HG03060 (cell line): ENCODE measurements around the gene GARIN6.
A peak's percentile ranks its signal among the peaks of the same experiment; 100 is the strongest.
"Not testable (repeated sequence)": the region's sequence is repeated elsewhere in the genome, so short reads cannot be mapped to it uniquely, and the experiment has no call there.

Source experiments
- ATAC-seq: cut with Tn5 transposase; IDR thresholded peaks from one replicate; pipeline ENCODE4 v1.9.1; 2021; ENCODE audit warnings: low read depth, moderate number of reproducible peaks; ENCODE audit not compliant: unreplicated experiment

Gene GARIN6

DNA sequence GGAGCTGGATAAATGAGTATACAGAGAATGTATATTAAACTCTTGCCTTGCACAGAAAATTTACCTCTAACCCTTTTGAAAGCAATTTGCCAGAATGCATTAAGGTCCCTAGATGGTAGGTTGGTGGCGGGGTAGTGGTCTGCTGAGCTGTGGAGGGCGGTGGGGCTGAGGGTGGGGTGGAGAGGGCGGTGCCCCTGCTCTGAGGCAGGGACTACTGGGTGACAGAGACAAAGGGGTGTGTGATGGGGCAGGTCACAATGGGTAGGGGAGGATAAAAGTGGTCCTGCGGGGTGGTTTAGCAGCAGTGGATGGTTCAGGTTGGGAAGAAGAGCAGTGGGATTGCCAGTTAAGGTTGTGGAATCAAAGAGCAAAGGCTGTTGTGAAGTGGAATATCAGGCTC, at the start of gene GARIN6:
GARIN6 (plus strand) TSS at position 301 of the 400 bp plus-strand sequence. CDS start 422 bp downstream, outside the sequence.
- no peak for ATAC-seq

DNA sequence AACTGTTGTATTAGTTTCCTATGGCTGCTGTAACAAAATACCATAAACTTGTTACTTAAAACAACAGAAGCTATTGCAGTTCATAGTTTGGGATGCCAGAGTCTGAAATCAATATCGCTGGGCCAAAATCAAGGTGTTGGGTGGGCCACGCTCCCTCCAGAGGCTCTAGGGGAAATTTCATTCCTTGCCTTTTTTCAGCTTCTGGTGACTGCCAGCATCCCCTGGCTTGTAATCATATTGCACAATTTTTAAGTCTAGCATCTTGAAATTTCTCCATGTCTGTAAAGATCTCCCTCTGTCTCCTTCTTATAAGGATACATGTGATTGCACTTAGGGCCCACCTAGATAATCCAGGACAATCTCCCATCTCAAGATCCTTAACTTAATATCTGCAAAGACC, 48.8 kb upstream of the GARIN6 start:
- ATAC-seq: no peak

- peak; percentile 75 for ATAC-seq
Observed at GRCh38 chr12:99600388-99600787, 47.2 kb upstream of the GARIN6 start.

- no peak for ATAC-seq
Observed at GRCh38 chr12:99609455-99610181, 37.9 kb upstream of the GARIN6 start.

- ATAC-seq: no peak
Observed at GRCh38 chr12:99611117-99611516, 36.4 kb upstream of the GARIN6 start.

DNA sequence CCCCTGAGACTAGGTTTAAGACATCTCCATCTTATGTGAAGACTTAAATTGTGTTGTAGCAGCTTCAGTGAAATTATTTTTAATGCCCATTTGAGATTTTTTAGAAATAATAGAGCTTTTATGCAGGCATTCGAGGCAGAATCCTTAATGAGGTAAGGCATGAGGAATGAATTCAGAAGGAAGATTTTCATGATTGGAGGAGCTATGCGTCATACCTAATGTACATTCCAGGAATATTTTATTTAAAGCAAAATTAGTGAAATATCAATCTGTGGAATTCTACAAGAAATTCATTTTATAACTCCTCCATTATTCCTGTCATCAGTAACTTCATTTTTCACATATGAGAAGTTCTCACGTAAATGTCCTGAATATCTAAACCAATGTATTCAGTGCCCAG, 36.0 kb upstream of the GARIN6 start:
- no peak for ATAC-seq

- ATAC-seq: no peak
Observed at GRCh38 chr12:99618657-99619056, 28.9 kb upstream of the GARIN6 start.

- ATAC-seq: peak; percentile 83
Observed at GRCh38 chr12:99619389-99620158, 28.0 kb upstream of the GARIN6 start.

DNA sequence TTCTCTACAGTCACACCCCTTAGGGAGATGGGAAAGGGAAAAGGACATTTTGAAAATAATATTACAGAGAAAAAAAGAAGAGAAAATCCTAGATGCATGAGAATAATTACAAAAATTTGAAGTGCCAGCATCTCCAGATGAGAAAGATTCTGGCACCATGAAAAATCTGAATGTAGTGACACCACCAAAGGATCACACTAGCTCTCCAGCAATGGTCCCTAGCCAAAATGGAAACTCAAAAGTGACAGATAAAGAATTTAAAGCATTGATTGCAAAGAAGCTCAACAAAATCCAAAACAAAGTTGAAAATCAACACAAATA, 27.4 kb upstream of the GARIN6 start:
- no peak for ATAC-seq

- ATAC-seq: not testable (repeated sequence)
Observed at GRCh38 chr12:99624591-99624990, 23.0 kb upstream of the GARIN6 start.

- ATAC-seq: no peak
Observed at GRCh38 chr12:99627459-99627858, 20.1 kb upstream of the GARIN6 start.

- no peak for ATAC-seq
Observed at GRCh38 chr12:99644629-99645028, 2.9 kb upstream of the GARIN6 start.

GRCh38 chr12:99648183-99648582, 630 bp downstream of the GARIN6 start:
- ATAC-seq: no peak

GRCh38 chr12:99649551-99649950, 2.0 kb downstream of the GARIN6 start:
- no peak for ATAC-seq

GRCh38 chr12:99658671-99659349, 11.3 kb downstream of the GARIN6 start:
- ATAC-seq: no peak

DNA sequence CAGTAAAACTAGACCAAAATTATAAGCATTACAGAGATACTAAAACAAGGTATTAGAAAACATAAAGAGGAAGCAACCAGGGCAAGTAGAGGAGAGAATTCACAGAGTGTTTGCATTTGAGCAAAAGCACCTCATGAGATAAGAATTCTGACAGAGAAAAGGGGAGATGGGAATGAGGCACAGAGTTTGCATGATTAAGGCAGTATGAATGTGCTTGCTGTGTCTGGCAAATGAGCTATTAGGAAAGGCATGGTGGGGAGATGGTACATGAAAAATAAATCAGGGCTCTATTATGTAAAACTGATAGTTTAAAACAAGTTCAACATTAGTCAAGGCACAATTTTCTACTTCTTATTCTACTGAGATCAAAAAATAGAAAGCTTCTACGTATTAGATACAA, 23.1 kb downstream of the GARIN6 start:
- no peak for ATAC-seq

- ATAC-seq: no peak
Observed at GRCh38 chr12:99680276-99680675, 32.7 kb downstream of the GARIN6 start.

DNA sequence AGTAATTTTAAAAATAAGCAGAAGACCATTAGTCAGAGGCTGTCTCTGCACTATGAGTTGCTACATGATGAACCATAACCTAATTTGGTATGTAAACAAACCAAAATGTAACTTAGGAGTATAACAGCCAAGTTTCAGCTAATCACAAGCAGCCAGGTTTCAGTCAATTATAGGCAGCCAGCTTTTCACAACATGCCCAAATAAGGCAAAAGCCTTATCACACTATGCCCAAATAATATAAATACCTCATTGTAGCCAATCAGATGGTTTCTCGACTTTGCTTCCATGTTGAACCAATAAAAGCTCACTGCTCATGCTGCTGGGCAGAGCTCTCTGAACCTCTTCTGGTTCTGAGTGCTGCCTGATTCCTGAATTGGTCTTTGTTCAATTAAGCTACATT, 38.6 kb downstream of the GARIN6 start:
- ATAC-seq: no peak

DNA sequence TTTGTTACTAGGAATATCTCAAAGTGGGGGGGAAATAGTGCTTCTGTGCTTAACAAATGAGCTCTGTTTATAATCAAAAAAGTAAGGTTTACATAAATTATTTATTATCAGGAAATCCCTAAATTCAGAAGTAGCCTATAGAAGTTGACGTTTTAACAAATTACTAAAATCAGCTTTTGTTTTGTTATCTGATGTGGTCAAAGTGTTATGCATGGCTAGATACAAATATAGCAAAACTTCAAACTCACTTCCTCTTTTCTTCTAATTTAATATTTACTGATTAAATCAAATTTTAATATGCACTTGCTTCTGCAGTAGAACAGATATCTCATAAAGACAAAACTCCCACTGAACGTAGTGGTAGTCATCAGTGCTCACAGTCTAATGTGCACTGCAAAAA, 47.5 kb downstream of the GARIN6 start:
- ATAC-seq: no peak
